Adipose tissue (tissue), 3 donors: ENCODE measurements around the gene ANXA5. TPM values are rescaled to one million over a fixed set of nuclear protein-coding genes. Genes with fewer than 3 reads are reported as not detected.

Experiments
- H3K27ac ChIP-seq: one replicate; pipeline ENCODE4 v1.5.1; 2013; ENCODE audit warnings: low read depth, low read length
- WGBS, 3 donors: extraction: QIAGEN DNeasy Blood & Tissue Kit; methylation state at CpG; one replicate each; pipeline ENCODE4 v1.1.7; 2013; 5-methylcytosine and 5-hydroxymethylcytosine counted together
- polyA plus RNA-seq, 3 donors: library from polyadenylated mRNA; stranded (reverse); fragments of 200-250 nt; gene quantifications; one replicate each; pipeline ENCODE4 v1.2.3, GENCODE V29; 2013
- donor health status: healthy with polysubstance abuse.
- donor health status: Bipolar disorder and iron deficiency.
- donor health status: healthy.

ANXA5 gene
- polyA plus RNA-seq, 3 donors: 130 to 685 (median 535) TPM

DNA sequence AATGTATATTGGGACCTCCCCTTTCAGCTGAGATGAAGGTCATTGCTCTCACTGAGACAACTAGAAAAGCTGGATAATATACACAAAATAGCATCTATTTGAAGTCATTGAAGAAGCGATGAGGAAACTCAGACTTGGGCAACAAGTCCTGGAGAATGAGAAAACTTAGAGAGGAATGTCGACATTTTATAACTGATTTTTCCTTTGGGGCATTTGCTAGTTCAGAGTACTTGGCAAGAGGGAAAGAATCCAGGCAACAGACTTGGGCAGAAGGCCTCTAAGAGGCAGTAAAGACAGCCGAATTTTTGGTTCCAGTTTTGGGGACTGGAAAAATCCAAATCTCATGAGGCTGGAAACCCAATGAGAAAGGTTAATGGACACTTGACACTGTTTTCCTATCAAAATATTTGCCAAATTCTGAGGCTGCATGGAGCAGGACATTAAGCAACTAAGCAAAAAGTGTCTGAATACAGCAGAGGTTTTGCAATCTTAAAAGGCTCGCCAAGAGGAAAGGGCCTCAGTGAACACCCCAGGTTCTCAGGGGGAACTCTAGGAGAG is 21.0 kb upstream of the ANXA5 start:
- no peak overlapping the region for H3K27ac ChIP-seq
- 35 to 61% (median 40%) methylated on average over 4 of the region's 4 CpGs for WGBS, 3 donors

DNA sequence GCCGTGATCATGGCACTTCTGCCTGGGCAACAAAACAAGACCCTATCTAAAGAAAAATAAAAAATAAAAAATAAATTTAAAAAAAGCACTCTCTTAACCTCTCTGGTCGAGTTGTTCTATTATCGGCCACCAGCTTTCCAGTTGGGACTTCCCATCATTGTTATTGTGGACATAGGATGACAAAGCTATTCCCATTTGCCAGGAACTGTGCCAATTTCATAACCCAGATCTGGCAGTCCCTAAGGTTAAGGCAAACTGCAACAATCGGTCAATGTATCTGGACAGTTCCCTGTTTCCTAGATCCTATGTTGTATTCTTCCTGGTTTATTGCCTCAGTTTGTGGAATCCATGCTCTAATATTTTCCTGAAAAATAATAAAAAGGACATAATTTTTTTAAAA is 17.8 kb upstream of the ANXA5 start:
- WGBS, 3 donors: 58 to 78% (median 72%) methylated on average over 4 of the region's 4 CpGs
- no peak overlapping the region for H3K27ac ChIP-seq

GRCh38 chr4:121712783-121713182 is 16.0 kb upstream of the ANXA5 start:
- H3K27ac ChIP-seq: no peak overlapping the region
- WGBS, 3 donors: 77 to 92% (median 91%) methylated on average over 4 of the region's 4 CpGs

DNA sequence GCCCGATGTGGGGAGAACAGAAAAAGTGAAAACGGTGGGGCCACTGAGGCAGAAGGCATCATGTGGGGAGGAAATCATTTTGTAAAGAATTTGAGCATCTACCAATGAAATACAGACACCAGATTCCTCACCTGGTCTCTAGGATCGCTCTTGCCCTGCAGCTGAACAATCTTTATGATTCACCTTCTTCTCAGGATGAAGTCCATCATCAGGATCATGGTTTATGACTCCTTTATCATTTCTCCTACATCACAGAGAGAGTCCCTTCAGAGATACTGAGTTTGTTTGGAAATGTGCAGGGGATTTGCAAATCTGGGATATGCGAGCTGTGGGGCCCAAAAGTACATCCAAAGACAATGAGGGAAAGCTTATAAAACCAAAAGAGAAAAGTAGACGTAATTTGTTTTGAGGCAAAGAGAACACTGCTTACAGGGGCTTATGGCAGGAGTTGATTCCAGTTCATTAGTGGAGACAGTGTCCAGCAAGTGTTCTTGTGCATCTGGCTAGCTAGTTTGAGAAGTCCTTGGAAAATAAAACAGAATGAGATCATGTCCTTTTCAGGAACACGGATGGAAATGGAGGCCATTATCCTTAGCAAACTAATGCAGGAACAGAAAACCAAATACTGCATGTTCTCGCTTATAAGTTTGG is 15.3 kb upstream of the ANXA5 start:
- 54 to 59% (median 55%) methylated on average over 7 of the region's 7 CpGs for WGBS, 3 donors
- no peak overlapping the region for H3K27ac ChIP-seq

GRCh38 chr4:121711263-121712000 is 14.7 kb upstream of the ANXA5 start:
- H3K27ac ChIP-seq: no peak overlapping the region
- WGBS, 3 donors: 7 to 16% (median 9%) methylated on average over 18 of the region's 18 CpGs

DNA sequence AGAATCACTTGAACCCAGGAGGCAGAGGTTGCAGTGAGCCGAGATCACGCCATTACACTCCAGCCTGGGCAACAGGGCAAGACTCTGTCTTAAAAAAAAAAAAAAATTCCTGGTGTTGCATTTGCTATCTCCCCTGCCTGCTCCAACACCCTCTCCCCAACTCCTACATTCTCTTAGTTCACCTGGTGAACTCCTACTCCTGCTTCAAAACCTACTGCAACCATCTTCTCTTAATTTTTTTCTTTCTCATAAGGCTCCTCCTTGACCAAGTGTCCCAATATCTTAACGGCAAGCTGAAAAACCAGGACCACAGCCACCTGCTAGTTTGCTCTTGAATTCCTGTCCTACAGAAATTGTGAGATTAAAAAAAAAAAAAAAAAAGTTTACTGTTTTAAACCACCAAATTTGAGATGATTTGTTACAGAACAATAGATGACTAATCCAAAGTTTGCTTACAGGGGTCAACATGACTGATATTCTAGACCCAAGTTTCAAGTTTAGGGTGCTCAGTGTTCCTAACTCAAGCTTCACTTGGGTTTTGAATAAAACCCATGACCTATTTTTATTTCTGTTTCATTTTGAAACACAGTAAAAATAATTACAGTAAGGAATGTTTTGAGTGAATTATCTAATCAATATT is 13.1 kb upstream of the ANXA5 start:
- 84 to 95% (median 89%) methylated on average over 3 of the region's 3 CpGs for WGBS, 3 donors

DNA sequence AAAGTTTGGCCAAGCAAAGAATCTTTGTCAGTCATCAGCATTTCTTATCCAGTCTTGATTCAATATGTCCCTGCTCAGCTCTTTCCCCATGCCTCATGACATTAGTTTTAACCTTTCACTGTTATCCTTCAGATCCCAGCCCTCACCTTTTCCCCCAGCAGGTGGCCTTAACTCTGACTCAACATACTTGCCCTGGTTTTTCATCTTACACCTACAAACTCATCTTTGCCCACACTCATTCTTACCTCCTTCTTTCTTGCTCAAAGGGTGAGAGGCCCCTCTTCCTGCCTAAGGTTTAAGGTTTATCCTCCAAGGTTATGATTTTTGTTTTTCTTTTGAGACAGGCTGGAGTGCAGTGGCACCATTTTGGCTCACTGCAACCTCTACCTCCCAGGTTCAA is 10.6 kb upstream of the ANXA5 start:
- no peak overlapping the region for H3K27ac ChIP-seq

More for the DNA sequence above, 13.1 kb upstream of the ANXA5 start:
- no peak overlapping the region for H3K27ac ChIP-seq

GRCh38 chr4:121706595-121707021 is 9.8 kb upstream of the ANXA5 start:
- no peak overlapping the region for H3K27ac ChIP-seq
- 61 to 74% (median 70%) methylated on average over 4 of the region's 4 CpGs for WGBS, 3 donors

- WGBS, 3 donors: 78 to 89% (median 86%) methylated on average over 6 of the region's 6 CpGs
- H3K27ac ChIP-seq: no peak overlapping the region
Measured at GRCh38 chr4:121705521-121705920, 8.7 kb upstream of the ANXA5 start.

- H3K27ac ChIP-seq: no peak overlapping the region
- 86 to 94% (median 91%) methylated on average over 4 of the region's 4 CpGs for WGBS, 3 donors
Measured at GRCh38 chr4:121702136-121702535, 5.4 kb upstream of the ANXA5 start.

DNA sequence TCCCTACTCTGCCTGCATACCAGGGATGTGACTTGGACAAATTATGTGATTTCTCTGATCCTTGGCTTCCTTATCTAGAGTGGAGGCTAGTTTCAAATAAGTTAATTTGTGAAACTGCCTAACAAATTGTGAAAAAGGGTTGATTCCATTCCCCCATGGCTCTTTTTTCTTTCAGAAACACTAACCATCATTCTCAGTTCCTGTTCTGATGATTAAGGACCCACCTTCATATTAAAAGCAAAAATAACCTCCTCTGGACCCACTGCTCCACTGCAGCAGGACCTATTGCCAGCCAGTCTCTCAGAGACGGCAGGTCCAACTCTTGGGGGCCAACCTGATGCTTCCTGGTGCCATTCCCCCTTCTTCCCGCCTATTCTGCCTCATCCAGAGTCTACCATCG is 4.5 kb upstream of the ANXA5 start:
- 63 to 96% (median 95%) methylated on average over 3 of the region's 3 CpGs for WGBS, 3 donors

GRCh38 chr4:121698236-121698671 is 1.5 kb upstream of the ANXA5 start:
- 55 to 73% (median 64%) methylated on average over 5 of the region's 5 CpGs for WGBS, 3 donors
- H3K27ac ChIP-seq: no peak overlapping the region

More for the DNA sequence above, 4.5 kb upstream of the ANXA5 start:
- no peak overlapping the region for H3K27ac ChIP-seq

DNA sequence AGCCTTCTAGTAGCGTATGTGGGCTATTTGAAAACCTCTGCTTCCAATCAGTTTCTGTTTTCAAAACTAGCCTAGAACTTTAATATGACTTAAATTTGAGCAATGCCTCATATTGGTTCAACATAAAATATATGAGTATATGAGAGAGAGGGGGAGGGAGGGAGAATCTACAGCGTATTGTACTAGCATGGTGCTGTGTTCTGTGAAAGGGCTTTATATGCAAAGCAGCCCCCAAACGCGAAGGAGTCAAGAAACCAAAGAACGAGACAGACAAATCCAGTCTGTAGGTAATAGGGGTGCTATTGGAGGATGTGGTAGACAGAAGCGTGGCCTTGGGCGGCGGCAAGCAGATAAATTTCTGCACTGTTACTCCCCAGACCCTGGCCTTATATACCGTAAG is 784 bp upstream of the ANXA5 start:
- 53 to 58% (median 56%) methylated on average over 9 of the region's 9 CpGs for WGBS, 3 donors
- no peak overlapping the region for H3K27ac ChIP-seq

GRCh38 chr4:121696170-121696580 is 605 bp downstream of the ANXA5 start:
- 0% methylated on average over 26 of the region's 26 CpGs for WGBS, 3 donors
- peak overlapping the region; percentile 91 for H3K27ac ChIP-seq

GRCh38 chr4:121693886-121694285 is 2.9 kb downstream of the ANXA5 start:
- WGBS, 3 donors: 47 to 74% (median 65%) methylated on average over 4 of the region's 4 CpGs
- H3K27ac ChIP-seq: no peak overlapping the region

GRCh38 chr4:121693450-121693849 is 3.3 kb downstream of the ANXA5 start:
- 20 to 71% (median 70%) methylated on average over 2 of the region's 2 CpGs for WGBS, 3 donors
- H3K27ac ChIP-seq: no peak overlapping the region

DNA sequence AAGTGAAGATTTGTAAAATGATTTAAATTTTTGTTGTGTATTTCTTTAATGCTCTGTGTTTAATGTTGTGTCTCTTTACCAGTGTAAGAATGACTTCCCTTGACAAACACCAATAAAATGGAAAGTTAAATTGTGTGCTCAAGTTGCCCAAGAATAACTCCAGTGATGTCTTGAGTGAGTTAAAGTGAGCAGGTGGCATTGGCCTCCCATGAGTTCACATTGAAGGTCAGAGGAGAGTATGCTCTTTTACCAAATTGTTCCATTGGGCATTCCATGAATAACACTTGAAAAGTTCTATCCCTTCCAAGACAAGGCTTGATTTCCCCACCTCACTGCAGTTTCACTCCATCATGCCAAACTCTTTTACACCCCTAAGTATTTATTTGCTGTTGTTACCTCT is 4.5 kb downstream of the ANXA5 start:
- H3K27ac ChIP-seq: no peak overlapping the region

- 84 to 89% (median 88%) methylated on average over 2 of the region's 2 CpGs for WGBS, 3 donors
- no peak overlapping the region for H3K27ac ChIP-seq
Measured at GRCh38 chr4:121690001-121690400, 6.8 kb downstream of the ANXA5 start.

DNA sequence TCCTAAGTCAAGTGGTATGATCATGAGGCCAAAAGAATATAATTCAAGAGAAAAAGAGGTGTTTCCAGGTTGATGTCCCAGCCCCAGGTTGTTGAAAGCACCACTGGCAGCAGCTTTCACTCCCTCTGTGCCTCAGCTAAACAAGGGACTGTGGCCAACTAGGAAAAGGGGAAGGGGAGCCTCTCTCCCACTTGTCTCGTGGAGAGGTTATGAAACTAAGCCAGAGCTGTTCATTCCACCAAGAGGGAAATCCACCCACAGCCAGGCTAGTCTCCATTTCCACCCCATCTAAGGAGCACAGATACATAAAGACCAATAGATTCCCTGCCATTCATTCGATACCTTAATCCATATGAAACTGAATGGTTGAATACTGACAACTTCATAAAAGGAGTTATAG is 8.1 kb downstream of the ANXA5 start:
- H3K27ac ChIP-seq: no peak overlapping the region
- WGBS, 3 donors: 65 to 93% (median 72%) methylated on average over 2 of the region's 2 CpGs
